GM18498 (cell line): Measurements from ENCODE around the gene SERP1.
A peak's percentile ranks its signal among the peaks of the same experiment; 100 is the strongest.

ENCODE experiments used
- ATAC-seq: cut with Tn5 transposase; IDR thresholded peaks from one replicate; pipeline ENCODE4 v1.9.1; 2021; ENCODE audit warnings: mild to moderate bottlenecking, moderate library complexity; ENCODE audit not compliant: unreplicated experiment

Gene SERP1

DNA sequence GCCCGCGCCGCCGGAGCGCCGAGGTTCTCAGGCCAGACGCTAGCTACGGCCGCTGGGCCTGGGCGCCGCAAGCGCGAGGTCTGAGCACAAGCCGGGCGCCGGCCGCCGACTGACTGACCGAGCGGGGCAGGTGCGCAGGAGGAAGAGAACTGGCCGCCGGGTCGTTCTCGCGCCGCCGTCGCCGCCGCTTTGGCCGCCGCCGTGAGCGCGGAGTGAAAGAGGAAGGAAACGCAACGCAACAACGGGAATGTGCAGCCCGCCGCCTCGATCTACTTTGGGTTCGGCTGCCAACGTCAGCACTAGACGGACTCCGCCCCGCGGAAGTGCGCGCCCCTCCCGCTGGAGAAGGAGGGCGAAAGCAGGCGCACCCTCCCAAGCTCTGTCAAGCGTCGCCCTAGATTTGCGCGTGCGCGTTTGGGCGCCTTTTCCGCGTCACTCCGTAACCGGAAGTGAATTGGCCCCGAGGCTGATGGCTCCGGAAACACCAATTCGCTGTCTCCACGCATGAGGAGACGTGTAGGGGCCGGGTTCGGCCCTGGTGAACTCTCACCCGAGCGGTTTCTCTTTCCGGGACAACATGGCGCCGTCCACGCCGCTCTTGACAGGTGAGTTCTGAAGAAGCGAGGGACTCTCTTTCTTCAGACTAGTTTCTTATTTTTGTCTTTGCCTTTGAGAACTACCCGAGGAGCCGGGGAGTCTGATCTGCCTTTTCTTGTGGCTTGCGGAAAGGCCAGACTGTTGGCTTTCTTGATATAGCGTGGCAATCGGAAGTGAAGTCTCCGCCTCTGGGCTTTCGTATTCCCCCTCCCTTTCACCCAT lies at the start of gene SERP1, which contains the start of gene EIF2A:
SERP1 (minus strand) TSS at position 271 of the 819 bp plus-strand sequence. CDS start 361 bp downstream, outside the sequence.
EIF2A (plus strand) TSS at position 562 of the 819 bp plus-strand sequence; CDS start at position 578, 16 bp downstream.
- peak; percentile 92 for ATAC-seq

DNA sequence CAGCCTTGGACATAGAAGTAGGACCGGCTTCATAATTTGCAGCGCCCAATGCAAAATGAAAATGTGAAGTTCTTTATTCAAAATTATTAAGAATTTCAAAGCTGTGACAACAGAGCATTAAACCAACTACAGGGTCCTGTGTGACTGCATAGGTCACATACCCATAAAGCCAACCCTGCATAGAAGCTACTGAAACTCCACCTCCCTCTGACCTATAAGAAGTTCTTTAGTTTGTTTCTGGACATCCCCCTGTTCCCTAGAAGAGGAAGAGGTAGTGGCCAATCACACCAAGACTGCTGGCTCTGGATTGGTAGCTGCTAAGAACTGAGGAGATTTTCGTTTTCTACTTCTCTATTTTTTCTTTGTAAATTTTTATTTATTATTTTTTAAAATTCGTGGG lies 47.9 kb upstream of the SERP1 start:
- ATAC-seq: no peak

DNA sequence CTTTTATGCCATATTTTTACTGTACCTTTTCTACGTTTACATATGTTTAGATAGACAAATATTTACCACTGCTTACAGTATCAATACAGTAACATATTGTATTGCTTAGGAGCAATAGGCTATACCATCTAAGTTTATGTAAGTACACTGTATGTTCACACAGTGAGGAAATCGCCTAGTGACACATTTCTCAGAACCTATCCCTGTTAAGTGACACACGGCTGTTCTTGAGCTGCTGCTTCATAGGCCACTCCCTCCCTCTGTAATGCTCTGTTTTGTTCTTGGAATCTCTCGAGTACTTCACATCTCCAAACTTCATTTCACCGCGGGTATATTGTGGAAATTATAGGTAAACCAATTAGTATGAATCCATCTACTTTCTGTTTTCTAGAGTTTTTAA lies 43.5 kb upstream of the SERP1 start:
- no peak for ATAC-seq

DNA sequence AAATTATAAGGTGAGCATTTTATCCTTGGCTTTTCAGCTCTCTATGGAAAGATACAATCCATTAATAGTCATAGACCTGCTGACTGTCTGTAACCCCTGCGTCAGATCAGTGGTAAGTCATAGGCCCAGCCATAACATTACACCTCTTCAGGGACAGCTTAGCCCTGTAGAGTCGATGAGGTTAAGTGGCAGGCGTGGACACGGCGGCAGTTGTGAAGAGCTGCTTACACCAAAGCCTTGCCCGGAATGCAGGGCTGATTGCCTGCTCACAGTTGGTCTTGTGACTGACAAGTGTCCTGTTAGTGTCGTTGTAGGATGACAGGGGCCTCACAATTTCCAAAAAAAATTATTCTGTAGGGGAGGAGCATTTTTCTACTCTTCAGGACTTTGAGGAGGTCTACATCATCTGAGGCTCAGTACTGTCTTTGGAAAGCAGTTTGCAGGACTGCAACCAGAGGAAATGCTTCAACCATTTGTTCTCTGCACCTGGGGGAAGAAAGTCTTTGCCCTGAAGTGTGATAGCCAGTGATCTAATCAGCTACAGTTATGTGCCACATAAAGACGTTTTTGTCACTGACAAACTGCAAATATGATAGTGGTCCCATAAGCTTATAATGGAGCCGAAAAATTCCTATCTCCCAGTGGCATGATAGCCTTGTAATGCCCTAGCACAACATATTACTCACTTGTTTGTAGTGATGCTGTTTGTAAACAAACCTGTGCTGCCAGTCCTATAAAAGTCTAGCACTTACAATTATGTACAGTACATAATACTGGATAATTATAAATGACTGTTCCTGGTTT lies 41.9 kb upstream of the SERP1 start:
- no peak for ATAC-seq

DNA sequence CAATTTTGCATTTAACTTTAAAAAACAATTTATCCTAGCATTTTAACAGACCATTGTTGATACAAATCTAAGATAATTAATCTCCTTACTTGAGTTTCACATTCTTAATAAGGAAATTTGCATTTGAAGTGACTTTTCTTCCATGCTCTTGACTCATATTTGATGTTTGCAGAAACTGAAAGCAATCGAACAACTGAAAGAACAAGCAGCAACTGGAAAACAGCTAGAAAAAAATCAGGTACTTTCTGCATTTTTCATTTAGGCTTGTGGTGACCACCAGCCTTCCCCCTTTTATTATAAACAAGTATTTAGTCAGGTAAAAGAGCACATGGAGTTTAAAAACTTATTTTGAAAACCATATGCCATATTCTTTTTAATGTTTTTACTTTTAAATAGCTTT lies 36.7 kb upstream of the SERP1 start:
- peak; percentile 69 for ATAC-seq

DNA sequence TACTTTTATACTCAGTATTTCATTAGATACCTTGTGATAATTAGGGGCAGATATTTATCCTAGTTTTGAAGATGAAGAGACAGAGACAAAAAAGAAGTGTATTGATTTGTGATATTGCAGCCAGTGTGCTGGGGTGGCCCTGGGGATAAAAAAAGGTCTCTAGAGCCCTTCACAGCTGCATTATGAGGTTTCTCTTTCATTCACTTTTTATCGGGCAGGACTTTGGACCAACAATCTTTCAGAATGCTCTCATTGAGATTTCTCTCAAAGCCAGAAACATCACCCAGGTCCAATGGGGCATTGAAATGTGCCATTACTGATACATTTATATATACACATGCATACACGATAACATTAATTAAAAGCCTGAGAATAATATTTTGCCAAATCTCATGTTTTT lies 36.3 kb upstream of the SERP1 start:
- peak; percentile 83 for ATAC-seq

DNA sequence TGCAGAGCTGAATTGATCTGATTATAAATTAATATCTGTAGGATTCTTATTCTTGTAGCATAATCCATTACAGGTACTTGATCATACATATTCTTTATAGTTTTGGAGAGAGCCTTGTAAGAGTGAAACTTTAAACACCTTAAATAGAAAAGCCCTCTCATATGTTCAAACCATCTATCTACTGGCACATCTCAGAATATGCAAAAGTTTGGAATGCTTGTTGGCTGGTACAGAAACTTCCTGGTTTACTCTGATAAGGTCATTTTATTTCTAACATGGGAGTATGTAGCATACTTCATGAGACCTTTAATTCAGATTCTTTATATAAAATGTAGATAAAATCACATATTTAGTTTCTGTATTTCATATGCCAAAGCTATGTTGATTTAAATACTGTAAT lies 34.9 kb upstream of the SERP1 start:
- ATAC-seq: no peak

DNA sequence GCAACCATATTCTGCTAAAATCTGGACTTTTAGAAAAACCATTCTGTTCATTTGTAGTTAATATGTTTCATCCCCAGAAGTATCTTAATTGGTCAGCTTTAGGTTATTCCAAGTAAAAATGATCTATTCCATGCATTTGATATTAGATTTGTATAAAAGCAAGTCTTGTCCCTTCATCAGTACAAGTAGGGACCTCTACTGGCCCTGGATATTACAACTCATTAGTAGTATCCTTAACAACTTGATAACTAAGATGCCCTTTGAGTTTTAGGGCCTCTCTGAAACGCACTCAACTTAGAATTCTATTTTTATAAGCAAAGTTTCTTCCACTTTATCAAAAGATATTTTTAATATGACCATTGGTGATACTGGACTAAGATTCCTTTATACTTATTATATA lies 31.6 kb upstream of the SERP1 start:
- no peak for ATAC-seq

DNA sequence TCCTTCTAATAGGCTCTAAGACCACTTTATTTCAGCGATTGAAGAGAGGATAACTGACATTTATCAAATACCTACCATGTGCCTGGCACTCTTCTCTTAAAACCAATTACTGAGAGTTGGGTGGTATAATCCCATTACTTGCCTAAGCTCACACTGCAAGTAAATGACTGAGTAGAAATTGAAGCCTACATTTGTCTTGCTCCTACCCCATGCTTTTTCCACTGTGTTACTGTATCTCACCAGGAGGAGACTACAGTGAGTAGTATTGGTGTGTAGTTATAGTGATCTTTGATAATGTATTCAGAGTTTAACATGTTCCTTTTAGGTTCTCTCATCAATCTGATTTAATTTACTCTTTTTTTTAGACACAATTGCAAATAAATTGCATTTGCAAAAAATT lies 21.0 kb upstream of the SERP1 start:
- ATAC-seq: no peak

DNA sequence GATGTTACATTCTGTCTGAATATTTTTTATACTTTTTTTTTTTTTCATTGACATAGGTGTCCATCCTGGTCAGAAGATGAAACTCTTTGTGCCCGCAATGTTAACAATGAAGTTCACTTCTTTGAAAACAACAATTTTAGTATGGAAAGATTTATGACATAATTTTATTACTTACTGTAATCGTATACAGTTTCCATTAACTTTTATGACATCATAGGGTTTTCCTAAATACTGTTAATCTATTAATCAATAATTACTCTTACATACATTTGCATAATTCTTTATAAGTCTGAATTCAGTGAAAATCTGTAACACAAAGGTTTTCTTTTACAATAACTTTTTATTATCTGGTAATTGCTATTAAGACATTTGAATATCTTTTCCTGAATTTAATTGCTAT lies 17.9 kb upstream of the SERP1 start:
- ATAC-seq: no peak

DNA sequence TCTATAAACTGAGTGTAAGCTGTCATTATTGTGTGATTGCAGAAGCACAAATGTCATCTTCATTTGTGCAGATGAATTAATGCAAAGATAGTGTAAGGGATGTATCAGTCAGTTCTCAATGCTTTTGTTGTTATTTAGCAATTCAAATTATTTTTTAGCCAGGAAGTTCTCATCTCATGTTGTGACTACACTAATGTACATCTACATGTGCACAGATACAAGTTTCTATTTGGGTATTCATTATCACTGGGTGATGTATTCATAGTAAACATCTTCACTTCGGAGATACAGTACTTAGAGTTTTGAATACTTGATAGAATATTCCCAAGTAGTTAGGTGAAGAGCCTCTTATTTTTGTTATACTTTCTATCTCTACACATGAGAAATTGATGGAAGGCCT lies 11.4 kb upstream of the SERP1 start:
- no peak for ATAC-seq

DNA sequence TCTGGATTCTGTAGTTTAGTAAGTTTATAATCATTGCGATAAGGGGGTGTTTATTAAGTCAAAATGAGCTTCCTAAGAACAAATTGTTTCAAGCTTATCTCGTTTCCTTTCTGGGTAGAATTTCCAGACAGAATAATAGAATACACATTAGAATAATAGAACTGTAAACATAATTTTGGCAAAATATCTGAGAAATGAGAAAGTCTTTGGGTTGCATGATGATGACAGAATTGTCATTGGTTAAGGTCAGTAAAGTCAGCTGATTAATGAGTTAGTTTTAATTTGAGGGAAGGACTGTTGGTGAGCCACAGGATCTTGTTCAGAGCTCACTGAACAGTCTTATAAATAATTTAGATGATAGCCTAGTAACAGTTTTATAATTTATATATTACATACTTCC lies 10.5 kb upstream of the SERP1 start:
- no peak for ATAC-seq

DNA sequence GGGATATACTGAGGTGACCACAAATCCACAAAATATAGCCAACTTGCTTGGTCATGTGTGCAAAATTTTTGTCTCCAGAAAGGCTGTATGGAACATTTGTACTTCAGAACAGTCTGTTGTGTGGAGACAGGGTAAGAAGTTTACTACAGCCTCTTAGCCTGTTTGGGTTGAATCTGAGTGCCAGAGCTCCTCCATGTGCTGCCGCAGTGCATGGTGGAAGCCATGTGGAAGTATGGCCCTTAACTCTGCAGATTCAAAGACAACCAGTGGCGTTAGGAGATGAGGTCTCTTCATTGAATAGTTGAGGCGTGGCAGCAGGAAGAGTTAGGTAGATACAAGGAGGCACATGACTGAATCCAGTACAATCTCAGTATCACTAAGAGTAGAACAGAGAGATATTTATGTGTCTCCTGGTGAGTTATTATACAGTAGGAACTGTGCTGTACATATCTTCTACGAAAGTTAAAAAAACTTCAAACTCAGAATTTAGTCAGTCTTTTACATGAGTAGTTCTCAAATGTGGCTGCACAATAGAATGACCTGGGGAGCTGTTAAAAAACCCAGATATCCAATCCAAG lies 9.7 kb upstream of the SERP1 start:
- ATAC-seq: no peak

DNA sequence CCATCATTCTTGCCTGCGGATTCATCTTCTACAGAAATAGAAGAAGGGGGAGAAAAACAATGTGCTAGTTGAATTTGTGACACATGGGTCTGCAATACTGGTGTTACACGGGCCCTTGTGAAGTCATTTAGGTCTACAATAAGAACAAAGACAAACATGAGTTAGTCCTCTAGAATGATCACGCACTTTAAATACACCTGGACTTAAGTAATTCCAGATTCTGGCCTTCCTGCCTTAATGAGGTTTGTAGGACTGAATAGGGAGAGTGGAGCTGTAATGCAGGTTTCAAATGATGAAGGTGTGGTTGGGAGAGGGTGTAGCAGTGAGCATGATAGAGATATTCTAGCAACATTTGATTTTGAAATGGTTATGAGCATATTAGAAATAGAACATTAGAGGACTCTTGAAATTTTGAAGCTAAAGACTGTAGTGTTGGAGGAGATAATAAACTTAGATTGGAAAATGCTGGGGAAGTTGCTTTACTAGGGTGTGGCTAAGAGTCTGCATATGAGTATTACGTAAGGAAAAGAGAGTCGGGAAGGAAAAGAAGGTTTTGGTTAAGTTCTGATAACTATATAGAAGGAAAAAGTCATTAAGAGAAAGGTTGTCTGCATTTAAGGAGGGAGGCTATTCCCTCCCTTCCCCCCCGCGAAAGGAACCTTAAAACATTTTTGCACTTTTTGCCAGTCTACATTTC lies 897 bp upstream of the SERP1 start:
- no peak for ATAC-seq

DNA sequence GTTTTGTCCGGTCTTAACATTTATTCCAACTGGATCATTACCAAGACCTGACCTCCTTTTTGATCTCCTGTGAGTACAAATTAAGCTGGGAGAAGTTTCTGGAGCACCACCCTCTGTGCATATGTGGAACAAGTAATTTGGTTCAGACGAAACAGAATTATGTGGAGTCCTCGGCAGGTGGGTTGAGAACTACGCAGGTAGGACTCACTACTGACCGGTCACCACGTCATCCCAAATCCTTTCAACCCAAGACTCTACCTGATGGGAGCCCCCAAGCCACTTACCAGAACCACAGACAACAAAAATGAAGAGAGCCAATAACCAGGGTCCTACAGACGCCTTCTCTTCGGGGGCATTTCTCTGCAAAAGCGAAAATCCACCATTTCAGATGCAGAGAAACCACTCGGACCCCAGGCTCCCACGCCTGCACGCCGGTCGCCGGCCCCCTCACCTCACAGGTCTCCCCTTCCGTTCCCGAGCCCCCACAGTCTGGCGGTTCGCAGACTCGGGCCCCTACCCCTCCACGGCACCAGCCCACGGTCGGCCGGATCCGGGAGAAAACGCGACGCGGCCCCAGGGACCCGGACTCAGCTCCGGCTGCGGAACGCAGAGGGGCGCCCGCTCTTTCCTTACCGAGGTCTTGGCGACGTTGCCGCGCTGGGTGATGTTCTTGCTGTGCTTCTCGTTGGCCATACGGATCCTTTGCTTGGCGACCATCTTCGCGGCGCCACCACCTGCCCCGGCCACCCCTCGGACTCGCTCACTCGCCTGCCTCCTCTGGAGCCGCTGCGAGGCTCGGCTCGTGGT lies 674 bp downstream of the SERP1 start:
- ATAC-seq: no peak

DNA sequence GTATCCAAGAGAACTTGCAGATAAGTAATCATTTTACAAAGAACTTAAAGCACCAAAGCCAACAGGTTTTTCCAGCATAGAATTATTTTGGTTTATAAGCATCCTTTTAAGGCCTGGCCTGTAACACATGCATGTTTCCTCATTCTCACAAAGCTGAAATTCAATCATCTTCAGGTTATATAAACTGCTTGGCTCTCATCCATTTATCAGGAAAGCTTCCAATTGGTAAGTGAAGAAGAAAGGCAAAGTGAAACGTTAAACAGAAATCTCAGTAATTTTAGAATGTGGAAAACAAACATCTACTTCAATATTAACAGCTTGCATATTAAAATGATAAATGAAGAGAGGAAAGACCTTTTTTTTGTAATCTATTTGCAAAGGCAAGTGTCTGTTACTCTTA lies 1.6 kb downstream of the SERP1 start:
- no peak for ATAC-seq

DNA sequence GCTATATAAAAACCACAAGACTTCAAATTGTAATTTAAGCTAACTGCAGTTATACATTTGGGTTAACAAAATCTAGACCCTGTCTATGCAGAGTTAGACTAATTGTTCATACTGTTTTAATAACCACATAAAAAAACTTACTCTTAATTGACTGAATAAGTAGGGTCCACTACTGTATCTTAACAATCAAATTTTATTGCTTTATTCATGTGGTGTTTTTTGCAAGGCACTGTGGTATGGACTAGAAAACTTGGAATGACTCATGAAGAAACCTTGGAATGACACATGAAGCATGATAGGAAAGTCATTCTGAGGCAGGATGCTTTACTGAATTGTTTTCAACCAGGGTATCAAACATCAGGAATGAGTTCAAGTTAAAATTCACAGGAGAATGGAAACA lies 2.3 kb downstream of the SERP1 start:
- no peak for ATAC-seq

DNA sequence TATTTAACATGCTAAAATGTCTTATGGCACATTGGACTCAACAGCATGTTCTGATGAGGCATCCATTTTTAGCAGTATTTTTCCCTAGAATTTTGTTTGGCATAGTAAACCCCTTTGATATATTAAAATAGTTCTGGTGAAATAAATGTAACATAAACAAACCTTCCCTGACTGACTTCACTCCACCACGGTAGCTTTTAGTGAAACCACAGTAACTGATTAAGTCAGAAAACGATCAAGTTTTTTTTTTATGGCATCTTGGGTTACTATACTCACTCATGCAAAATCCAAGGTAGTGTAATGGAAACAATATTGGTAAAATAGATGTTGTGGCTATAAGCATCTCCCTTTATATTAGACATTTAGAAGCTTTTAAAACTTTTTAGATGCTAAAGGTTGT lies 2.8 kb downstream of the SERP1 start:
- ATAC-seq: no peak

DNA sequence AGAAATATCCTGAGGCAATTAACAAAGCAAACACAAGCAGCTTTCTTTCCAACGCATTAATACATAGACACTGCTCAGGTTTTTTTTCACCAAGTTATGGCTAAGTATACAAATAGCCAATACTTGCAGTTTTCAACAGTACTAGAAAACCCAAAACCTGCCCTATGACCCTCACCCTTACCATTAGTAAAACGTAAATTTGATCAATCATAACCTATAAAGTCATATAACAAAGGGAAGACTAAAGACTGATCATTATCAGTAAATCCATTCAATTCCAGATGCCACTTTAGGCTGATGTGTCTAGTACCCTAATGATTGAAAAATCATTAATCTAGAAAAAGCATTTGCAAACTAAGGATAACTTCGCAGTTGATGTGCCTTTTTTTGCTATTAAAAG lies 3.2 kb downstream of the SERP1 start:
- no peak for ATAC-seq

DNA sequence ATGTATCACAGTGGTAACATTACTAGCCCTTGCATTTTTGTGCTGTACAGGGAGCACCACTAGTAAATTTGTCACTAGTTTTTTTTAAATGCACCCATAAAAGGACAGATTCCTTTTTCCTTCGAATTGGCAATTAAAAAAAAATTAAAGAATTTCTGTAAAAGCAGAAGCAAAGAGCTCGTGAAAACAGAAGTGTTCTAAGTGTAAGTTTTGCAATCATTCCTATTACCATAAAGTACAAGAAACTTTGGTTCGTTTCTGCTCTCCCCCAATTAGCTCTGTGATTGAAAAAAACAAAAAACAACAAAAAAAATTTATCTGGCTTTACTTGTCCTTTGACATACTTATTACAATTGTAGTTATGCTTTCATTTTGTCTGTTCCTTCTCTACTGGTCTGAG lies 5.3 kb downstream of the SERP1 start:
- ATAC-seq: no peak
